NB4 (cell line): ENCODE results near the gene SLC16A10.

Source experiments
- DNase-seq: peaks from one replicate; pipeline ENCODE4 v3.0.0; 2010; ENCODE audit warnings: low read depth
- H3K4me3 ChIP-seq: one replicate; pipeline ENCODE4 v1.5.1; 2011; ENCODE audit warnings: mild to moderate bottlenecking, low read depth, low read length, moderate library complexity
- CTCF ChIP-seq: IDR thresholded peaks from one replicate; pipeline ENCODE4 v1.5.1; 2012; ENCODE audit warnings: low read depth, low read length
- MAX ChIP-seq: IDR thresholded peaks from 2 replicates; pipeline ENCODE4 v1.6.1; 2011; ENCODE audit warnings: low read depth, low read length
- MYC ChIP-seq: IDR thresholded peaks from 2 replicates; pipeline ENCODE4 v1.6.1; 2011; ENCODE audit warnings: low read depth, low read length
- POLR2A ChIP-seq: IDR thresholded peaks from 2 replicates; pipeline ENCODE4 v1.6.1; 2011; ENCODE audit warnings: mild to moderate bottlenecking; ENCODE audit not compliant: insufficient read length; ENCODE audit errors: extremely low read depth

The SLC16A10 gene

DNA sequence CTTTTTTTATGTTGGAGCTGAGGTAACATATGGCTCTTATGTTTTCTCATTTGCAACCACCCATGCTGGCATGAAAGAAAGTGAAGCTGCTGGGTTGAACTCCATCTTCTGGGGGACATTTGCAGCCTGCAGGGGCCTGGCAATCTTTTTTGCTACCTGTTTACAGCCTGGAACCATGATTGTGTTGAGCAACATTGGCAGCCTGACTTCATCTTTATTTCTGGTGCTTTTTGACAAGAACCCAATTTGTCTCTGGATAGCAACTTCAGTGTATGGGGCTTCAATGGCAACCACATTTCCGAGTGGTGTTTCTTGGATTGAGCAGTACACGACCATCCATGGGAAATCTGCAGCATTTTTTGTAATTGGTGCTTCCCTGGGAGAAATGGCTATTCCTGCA, 179.0 kb downstream of the SLC16A10 start:
- H3K4me3 ChIP-seq: no peak overlapping the region
- TF ChIP-seq POLR2A: no peak
- TF ChIP-seq MYC: no peak
- no peak for TF ChIP-seq CTCF
- TF ChIP-seq MAX: no peak
- DNase-seq: no peak

DNA sequence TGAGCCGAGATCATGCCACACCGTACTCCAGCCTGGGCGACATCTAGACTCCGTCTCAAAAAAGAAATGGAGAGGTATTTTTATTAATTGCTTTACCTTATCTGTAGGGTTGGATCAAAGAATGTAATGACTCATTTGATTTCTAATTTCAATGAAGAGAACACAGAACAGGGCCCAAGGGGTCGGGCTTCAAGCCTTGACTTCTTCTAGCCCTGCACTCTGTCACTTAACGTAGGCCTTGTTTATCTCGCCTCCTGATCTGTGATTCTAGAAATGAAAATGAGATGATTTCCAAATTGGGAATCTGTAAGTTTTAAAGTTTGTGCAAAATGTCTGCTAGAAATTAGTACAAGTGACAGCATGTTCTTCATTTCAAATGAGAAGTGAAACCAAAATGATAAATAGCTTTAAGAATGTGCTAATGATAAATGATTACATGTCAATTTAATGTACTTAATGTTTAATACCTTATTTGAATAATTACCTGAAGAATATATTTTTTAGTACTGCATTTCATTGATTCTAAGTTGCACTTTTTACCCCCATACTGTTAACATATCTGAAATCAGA, 180.5 kb downstream of the SLC16A10 start:
- DNase-seq: no peak
- no peak overlapping the region for H3K4me3 ChIP-seq
- no peak for TF ChIP-seq CTCF
- TF ChIP-seq POLR2A: no peak
- no peak for TF ChIP-seq MYC
- no peak for TF ChIP-seq MAX

- no peak for DNase-seq
- no peak for TF ChIP-seq POLR2A
- H3K4me3 ChIP-seq: no peak overlapping the region
Measured at GRCh38 chr6:111269401-111269970, 182.2 kb downstream of the SLC16A10 start.

DNA sequence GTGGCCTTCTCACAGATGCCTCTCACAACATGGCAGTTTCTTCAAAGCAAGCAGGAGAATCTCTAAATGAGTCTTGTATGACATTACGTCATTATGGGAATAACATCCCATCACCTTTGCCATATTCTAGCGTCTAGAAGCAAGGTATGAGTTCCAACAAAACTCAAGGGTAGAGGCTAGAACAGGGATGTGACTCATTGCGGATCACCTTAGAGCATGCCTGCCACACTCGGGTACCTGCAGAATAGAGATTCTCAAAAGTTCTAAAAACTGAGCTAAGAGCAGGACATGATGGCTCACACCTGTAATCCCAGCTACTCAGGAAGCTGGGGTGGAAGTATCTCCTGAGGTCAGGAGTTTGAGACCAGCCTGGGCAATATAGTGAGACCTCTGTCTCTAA, 182.8 kb downstream of the SLC16A10 start:
- H3K4me3 ChIP-seq: no peak overlapping the region
- no peak for DNase-seq
- TF ChIP-seq CTCF (no peak), POLR2A (no peak), MYC (no peak), MAX (no peak)

- TF ChIP-seq POLR2A (no peak), MAX (no peak), MYC (no peak), CTCF (no peak)
- DNase-seq: no peak
- H3K4me3 ChIP-seq: no peak overlapping the region
Measured at GRCh38 chr6:111274593-111275217, 187.4 kb downstream of the SLC16A10 start.

- no peak for TF ChIP-seq CTCF
- TF ChIP-seq POLR2A: no peak
- no peak for TF ChIP-seq MAX
- TF ChIP-seq MYC: no peak
- no peak overlapping the region for H3K4me3 ChIP-seq
- no peak for DNase-seq
Measured at GRCh38 chr6:111276335-111276734, 189.0 kb downstream of the SLC16A10 start.
